Measurements from ENCODE around the gene TRAPPC13. TPM values are rescaled to one million over a fixed set of nuclear protein-coding genes. Genes with fewer than 3 reads are reported as not detected.

Gene TRAPPC13
- total RNA-seq, 1 donor from 2014 or later, result 21.5 TPM

GRCh38 chr5:65630981-65631380 is 6.2 kb downstream of the TRAPPC13 start:
- intact Hi-C loops (cut with DNase I), result no loop called here
- no peak for ATAC-seq
- H3K36me3 ChIP-seq, result peaks cover 28% of the 10 kb centered on the region
- no peak overlapping the region for H3K4me3 ChIP-seq
- H3K9me3 ChIP-seq, result no peaks in the 10 kb centered on the region
- no peak for DNase-seq
- TF ChIP-seq CTCF (IDR thresholded peaks at IDR 0.05), result no peak
- peaks cover 6% of the 10 kb centered on the region for H3K4me1 ChIP-seq
- H3K27ac ChIP-seq, result no peak overlapping the region
- no peaks in the 10 kb centered on the region for H3K27me3 ChIP-seq (ENCODE audit: low read depth)

GRCh38 chr5:65640240-65640639 is 15.4 kb downstream of the TRAPPC13 start:
- no peak for DNase-seq
- Histone ChIP-seq H3K27me3 (ENCODE audit: low read depth) (no peaks in the 10 kb centered on the region), H3K4me3 (no peak overlapping the region), H3K9me3 (no peaks in the 10 kb centered on the region), H3K36me3 (peaks cover 64% of the 10 kb centered on the region), H3K4me1 (no peaks in the 10 kb centered on the region), H3K27ac (no peak overlapping the region)
- intact Hi-C loops (cut with DNase I), result no loop called here
- TF ChIP-seq CTCF (IDR thresholded peaks at IDR 0.05), result no peak
- ATAC-seq, result no peak

- intact Hi-C loops (cut with DNase I), result no loop called here
- no peaks in the 10 kb centered on the region for H3K4me1 ChIP-seq
Measured at GRCh38 chr5:65646938-65647337, 22.1 kb downstream of the TRAPPC13 start.

GRCh38 chr5:65647941-65648340 is 23.1 kb downstream of the TRAPPC13 start:
- Histone ChIP-seq H3K36me3 (peaks cover 37% of the 10 kb centered on the region), H3K9me3 (no peaks in the 10 kb centered on the region), H3K27ac (no peak overlapping the region), H3K27me3 (ENCODE audit: low read depth) (no peaks in the 10 kb centered on the region), H3K4me3 (no peak overlapping the region), H3K4me1 (no peaks in the 10 kb centered on the region)
- intact Hi-C loops (cut with DNase I), result no loop called here
- no peak for ATAC-seq
- no peak for DNase-seq
- no peak for TF ChIP-seq CTCF (IDR thresholded peaks at IDR 0.05)

More at GRCh38 chr5:65646938-65647337, 22.1 kb downstream of the TRAPPC13 start:
- no peaks in the 10 kb centered on the region for H3K9me3 ChIP-seq
- no peak for TF ChIP-seq CTCF (IDR thresholded peaks at IDR 0.05)
- no peak overlapping the region for H3K27ac ChIP-seq
- peaks cover 34% of the 10 kb centered on the region for H3K36me3 ChIP-seq
- ATAC-seq, result no peak
- H3K27me3 ChIP-seq (ENCODE audit: low read depth), result no peaks in the 10 kb centered on the region
- DNase-seq, result no peak
- no peak overlapping the region for H3K4me3 ChIP-seq

GRCh38 chr5:65651144-65651543 is 26.3 kb downstream of the TRAPPC13 start:
- no peak for TF ChIP-seq CTCF (IDR thresholded peaks at IDR 0.05)
- H3K36me3 ChIP-seq, result peaks cover 39% of the 10 kb centered on the region

GRCh38 chr5:65654713-65655112 is 29.9 kb downstream of the TRAPPC13 start:
- Histone ChIP-seq H3K9me3 (no peaks in the 10 kb centered on the region), H3K4me1 (no peaks in the 10 kb centered on the region), H3K27me3 (ENCODE audit: low read depth) (no peaks in the 10 kb centered on the region), H3K36me3 (peaks cover 27% of the 10 kb centered on the region), H3K27ac (no peak overlapping the region), H3K4me3 (no peak overlapping the region)
- DNase-seq, result no peak
- intact Hi-C loops (cut with DNase I), result no loop called here
- TF ChIP-seq CTCF (IDR thresholded peaks at IDR 0.05), result no peak
- no peak for ATAC-seq

More at GRCh38 chr5:65651144-65651543, 26.3 kb downstream of the TRAPPC13 start:
- no peak for DNase-seq
- no peaks in the 10 kb centered on the region for H3K27me3 ChIP-seq (ENCODE audit: low read depth)
- no peaks in the 10 kb centered on the region for H3K9me3 ChIP-seq
- ATAC-seq, result no peak
- intact Hi-C loops (cut with DNase I), result no loop called here
- no peaks in the 10 kb centered on the region for H3K4me1 ChIP-seq
- H3K4me3 ChIP-seq, result no peak overlapping the region
- H3K27ac ChIP-seq, result no peak overlapping the region
